ENCODE results near the gene CYTH1. TPM values are rescaled to one million over a fixed set of nuclear protein-coding genes. Genes with fewer than 3 reads are reported as not detected.

CYTH1 gene
- total and polyA plus RNA-seq, 10 donors: 66.9 to 169 (median 131) TPM

- TF ChIP-seq POLR2AphosphoS5 (IDR thresholded peaks at IDR 0.05): peak in 1 of 3 donors; percentile 55
- TF ChIP-seq, protein P1, sequence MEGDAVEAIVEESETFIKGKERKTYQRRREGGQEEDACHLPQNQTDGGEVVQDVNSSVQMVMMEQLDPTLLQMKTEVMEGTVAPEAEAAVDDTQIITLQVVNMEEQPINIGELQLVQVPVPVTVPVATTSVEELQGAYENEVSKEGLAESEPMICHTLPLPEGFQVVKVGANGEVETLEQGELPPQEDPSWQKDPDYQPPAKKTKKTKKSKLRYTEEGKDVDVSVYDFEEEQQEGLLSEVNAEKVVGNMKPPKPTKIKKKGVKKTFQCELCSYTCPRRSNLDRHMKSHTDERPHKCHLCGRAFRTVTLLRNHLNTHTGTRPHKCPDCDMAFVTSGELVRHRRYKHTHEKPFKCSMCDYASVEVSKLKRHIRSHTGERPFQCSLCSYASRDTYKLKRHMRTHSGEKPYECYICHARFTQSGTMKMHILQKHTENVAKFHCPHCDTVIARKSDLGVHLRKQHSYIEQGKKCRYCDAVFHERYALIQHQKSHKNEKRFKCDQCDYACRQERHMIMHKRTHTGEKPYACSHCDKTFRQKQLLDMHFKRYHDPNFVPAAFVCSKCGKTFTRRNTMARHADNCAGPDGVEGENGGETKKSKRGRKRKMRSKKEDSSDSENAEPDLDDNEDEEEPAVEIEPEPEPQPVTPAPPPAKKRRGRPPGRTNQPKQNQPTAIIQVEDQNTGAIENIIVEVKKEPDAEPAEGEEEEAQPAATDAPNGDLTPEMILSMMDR (IDR thresholded peaks at IDR 0.05 in 8 of 11, conservative IDR thresholded peaks at IDR 0.05 in 3 of 11): no peak
- peak; percentile 62 for DNase-seq
- no peak overlapping the region for H3K27ac ChIP-seq
- intact Hi-C loops (cut with DNase I; ENCODE audit: low total_unique reads): no loop called here
- no peak overlapping the region for H3K4me3 ChIP-seq
- no peaks in the 10 kb centered on the region for H3K9me3 ChIP-seq
- H3K4me1 ChIP-seq: peaks cover 20 to 29% (median 27%) of the 10 kb centered on the region in 6 donors
- WGBS, 5 donors: 92 to 95% (median 94%) methylated on average over 22 of the region's 22 CpGs
- no peaks in the 10 kb centered on the region for H3K27me3 ChIP-seq (replicated peaks in 1 of 7)
- H3K36me3 ChIP-seq: peaks cover 0 to 56% (median 24%) of the 10 kb centered on the region in 6 donors
Observed at GRCh38 chr17:78669256-78669974, 112.7 kb downstream of the CYTH1 start.

DNA sequence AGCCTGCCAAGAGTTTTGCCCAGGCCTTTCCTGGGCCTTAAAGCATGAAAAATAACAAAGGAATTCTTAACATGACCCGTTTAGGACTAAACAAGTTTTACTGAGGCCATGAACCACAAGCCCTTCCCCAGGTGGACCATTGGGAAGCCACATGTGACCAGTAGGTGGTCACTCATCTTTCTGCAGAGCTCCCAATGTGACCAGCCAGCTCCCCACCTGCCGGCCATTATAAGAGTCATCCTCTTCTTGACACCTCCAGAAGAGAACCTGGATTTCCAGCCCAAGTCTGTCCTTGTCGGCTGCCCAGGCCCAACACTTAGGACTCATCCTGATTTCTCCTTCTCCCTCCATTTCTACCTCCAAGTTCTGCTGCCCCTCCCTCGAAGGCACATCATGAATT, 113.2 kb downstream of the CYTH1 start:
- intact Hi-C loops (cut with DNase I; ENCODE audit: low total_unique reads): no loop called here
- DNase-seq: no peak
- H3K4me1 ChIP-seq: peaks cover 20 to 30% (median 28%) of the 10 kb centered on the region in 6 donors
- H3K27ac ChIP-seq: no peak overlapping the region
- no peaks in the 10 kb centered on the region for H3K27me3 ChIP-seq (replicated peaks in 1 of 7)
- peaks cover 0 to 50% (median 19%) of the 10 kb centered on the region in 6 donors for H3K36me3 ChIP-seq
- no peak overlapping the region for H3K4me3 ChIP-seq
- WGBS, 5 donors: 91 to 95% (median 94%) methylated on average over 4 of the region's 4 CpGs
- no peaks in the 10 kb centered on the region for H3K9me3 ChIP-seq
- no peak for TF ChIP-seq POLR2A (IDR thresholded peaks at IDR 0.05)
- no peak for TF ChIP-seq POLR2AphosphoS5 (IDR thresholded peaks at IDR 0.05)
- TF ChIP-seq, protein P1 (IDR thresholded peaks at IDR 0.05 in 8 of 11, conservative IDR thresholded peaks at IDR 0.05 in 3 of 11): no peak

DNA sequence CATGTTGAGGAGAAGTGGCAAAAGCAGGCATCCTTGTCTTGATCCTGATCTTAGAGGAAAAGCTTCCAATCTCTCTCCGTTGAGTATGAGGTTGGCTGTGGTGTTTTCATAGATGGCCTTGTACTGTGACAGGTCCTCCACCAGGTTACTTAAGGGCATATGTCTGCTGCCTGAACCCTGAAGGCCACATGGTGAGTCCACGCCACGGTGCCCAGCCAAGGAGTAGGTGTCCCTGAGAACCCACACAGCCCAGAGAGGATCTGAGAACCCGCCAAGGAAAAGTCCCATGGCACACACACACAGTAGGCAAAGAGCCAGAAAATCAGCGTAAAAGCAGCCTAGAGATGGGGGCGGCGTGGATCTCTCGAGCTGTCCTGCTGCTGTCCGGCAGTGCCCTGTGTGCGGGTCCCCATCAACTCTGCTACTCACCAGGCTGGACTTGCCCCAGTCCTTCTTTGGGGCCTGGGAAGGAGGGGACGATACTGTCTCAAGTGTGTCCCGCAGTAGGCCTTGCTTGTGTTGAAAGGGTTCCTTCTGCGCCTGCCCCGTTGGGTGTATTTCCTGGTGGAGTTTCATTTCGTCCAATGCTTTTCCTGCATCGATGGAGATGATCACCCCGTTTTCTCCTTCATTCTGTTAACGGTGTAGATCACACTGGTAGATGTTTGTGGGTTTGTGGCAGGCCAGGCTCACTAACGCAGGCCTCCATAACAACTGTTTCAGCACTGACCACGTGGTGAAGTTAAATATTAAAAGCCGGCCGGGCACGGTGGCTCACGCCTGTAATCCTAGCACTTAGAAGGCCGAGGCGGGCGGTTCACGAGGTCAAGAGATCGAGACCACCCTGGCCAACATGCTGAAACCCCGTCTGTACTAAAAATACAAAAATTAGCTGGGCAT, 114.1 kb downstream of the CYTH1 start:
- Histone ChIP-seq H3K9me3 (no peaks in the 10 kb centered on the region), H3K4me1 (peaks cover 20 to 30% (median 28%) of the 10 kb centered on the region in 6 donors), H3K4me3 (no peak overlapping the region), H3K36me3 (peaks cover 0 to 42% (median 11%) of the 10 kb centered on the region in 6 donors), H3K27me3 (replicated peaks in 1 of 7) (no peaks in the 10 kb centered on the region), H3K27ac (no peak overlapping the region)
- DNase-seq: peak; percentile 56
- TF ChIP-seq POLR2A (IDR thresholded peaks at IDR 0.05): no peak
- TF ChIP-seq, protein P1 (IDR thresholded peaks at IDR 0.05 in 8 of 11, conservative IDR thresholded peaks at IDR 0.05 in 3 of 11): no peak
- no peak for TF ChIP-seq POLR2AphosphoS5 (IDR thresholded peaks at IDR 0.05)
- 93 to 97% (median 94%) methylated on average over 30 of the region's 30 CpGs for WGBS, 5 donors
- intact Hi-C loops (cut with DNase I; ENCODE audit: low total_unique reads): no loop called here

DNA sequence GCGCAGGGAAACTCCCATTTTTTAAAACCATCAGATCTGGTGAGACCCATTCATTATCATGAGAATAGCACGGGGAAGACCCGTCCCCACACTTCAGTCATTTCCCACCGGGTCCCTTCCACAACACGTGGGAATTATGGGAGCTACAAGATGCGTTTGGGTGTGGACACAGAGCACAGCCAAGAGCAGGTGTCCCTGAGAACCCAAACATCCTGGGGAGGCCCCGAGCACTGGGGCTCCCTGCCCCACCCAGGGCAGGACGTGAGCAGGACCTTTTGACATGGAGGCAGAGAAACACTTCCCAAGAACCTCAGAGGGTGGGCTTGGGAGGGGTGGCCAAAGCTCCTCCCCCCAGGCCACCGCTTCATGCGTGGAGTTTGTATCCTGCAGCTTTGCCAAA, 115.0 kb downstream of the CYTH1 start:
- intact Hi-C loops (cut with DNase I; ENCODE audit: low total_unique reads): no loop called here
- Histone ChIP-seq H3K27ac (peak overlapping the region in 3 of 8 donors; percentile 61 to 81 (median 75)), H3K36me3 (peaks cover 0 to 33% (median 6%) of the 10 kb centered on the region in 6 donors), H3K27me3 (replicated peaks in 1 of 7) (no peaks in the 10 kb centered on the region), H3K4me1 (peaks cover 20 to 30% (median 28%) of the 10 kb centered on the region in 6 donors), H3K4me3 (no peak overlapping the region), H3K9me3 (no peaks in the 10 kb centered on the region)
- WGBS, 5 donors: 75 to 86% (median 78%) methylated on average over 9 to 10 of the region's 10 CpGs
- TF ChIP-seq POLR2A (IDR thresholded peaks at IDR 0.05) (no peak), POLR2AphosphoS5 (IDR thresholded peaks at IDR 0.05) (no peak)
- TF ChIP-seq, protein P1 (IDR thresholded peaks at IDR 0.05 in 8 of 11, conservative IDR thresholded peaks at IDR 0.05 in 3 of 11): no peak
- peak; percentile 61 for DNase-seq

Measured in spleen (tissue), 11 donors.